ENCODE measurements around the gene CDH4.

Gene CDH4

GRCh38 chr20:61948586-61949362 is 696.7 kb downstream of the CDH4 start:
- no peak for DNase-seq

- no peak for DNase-seq
Measured at GRCh38 chr20:61949363-61949713, 697.3 kb downstream of the CDH4 start.

GRCh38 chr20:61949714-61950640 is 697.9 kb downstream of the CDH4 start:
- DNase-seq: no peak

GRCh38 chr20:61950641-61951071 is 698.6 kb downstream of the CDH4 start:
- no peak for DNase-seq

GRCh38 chr20:61951695-61952533 is 699.9 kb downstream of the CDH4 start:
- no peak for DNase-seq

GRCh38 chr20:61953037-61954021 is 701.3 kb downstream of the CDH4 start:
- no peak for DNase-seq

- DNase-seq: no peak
Measured at GRCh38 chr20:61954276-61955021, 702.4 kb downstream of the CDH4 start.

GRCh38 chr20:61955668-61956395 is 703.8 kb downstream of the CDH4 start:
- DNase-seq: no peak

GRCh38 chr20:61956396-61957342 is 704.6 kb downstream of the CDH4 start:
- DNase-seq: no peak

- no peak for DNase-seq
Measured at GRCh38 chr20:61957961-61958715, 706.1 kb downstream of the CDH4 start.

- DNase-seq: no peak
Measured at GRCh38 chr20:61958773-61959700, 707.0 kb downstream of the CDH4 start.

GRCh38 chr20:61960836-61961235 is 708.8 kb downstream of the CDH4 start:
- no peak for DNase-seq

GRCh38 chr20:61963149-61963548 is 711.1 kb downstream of the CDH4 start:
- no peak for DNase-seq

GRCh38 chr20:61963885-61964674 is 712.0 kb downstream of the CDH4 start:
- no peak for DNase-seq

GRCh38 chr20:61964675-61965605 is 712.9 kb downstream of the CDH4 start:
- DNase-seq: no peak
